ENCODE data around the gene NOTUM. TPM values are rescaled to one million over a fixed set of nuclear protein-coding genes. Genes with fewer than 3 reads are reported as not detected.
A peak's percentile ranks its signal among the peaks of the same experiment; 100 is the strongest.

NOTUM gene
- total and polyA plus RNA-seq, 4 experiments from 2014 or later, result not detected

GRCh38 chr17:81935709-81936084 is 25.3 kb downstream of the NOTUM start:
- H3K27ac Mint-ChIP-seq, result peak overlapping the region in 2 of 7 donors; percentile 74 to 78
- Histone ChIP-seq H3K27me3 (ENCODE audit: insufficient read depth, low read length) (no peaks in the 10 kb centered on the region), H3K9me3 (ENCODE audit: control insufficient read depth in 1 of 2, low read length in 2 of 2) (no peaks in the 10 kb centered on the region), H3K4me3 (ENCODE audit: low read length in 2 of 2) (no peak overlapping the region), H3K4me1 (ENCODE audit: insufficient read depth, low read length) (peaks cover 9% of the 10 kb centered on the region), H3K36me3 (ENCODE audit: insufficient read depth, low read length) (no peaks in the 10 kb centered on the region), H3K27ac (ENCODE audit: low read depth, low read length) (no peak overlapping the region)
- intact Hi-C loops (cut with micrococcal nuclease), result no loop called here
- no peaks in the 10 kb centered on the region for H3K9me3 Mint-ChIP-seq
- POLR2A ChIA-PET (ENCODE audit: partially characterized antibody), result interaction anchor here (3.3 kb wide), 1 partner anchor 9 kb away, joined by 17 read pairs; the partner anchor contains the start of gene MAFG
- H3K27me3 Mint-ChIP-seq, result peaks cover 5 to 11% of the 10 kb centered on the region in 2 donors
- CTCF ChIA-PET (ENCODE audit: partially characterized antibody), result no interaction called here
- DNase-seq, result no peak
- H3K36me3 Mint-ChIP-seq, result no peaks in the 10 kb centered on the region
- peak overlapping the region in 6 of 8 donors; percentile 29 to 64 (median 49) for H3K4me3 Mint-ChIP-seq
- H3K4me1 Mint-ChIP-seq, result peaks cover 0 to 16% (median 3%) of the 10 kb centered on the region in 4 donors

- Mint-ChIP-seq H3K9me3 (no peaks in the 10 kb centered on the region), H3K4me1 (peaks cover 0 to 16% (median 3%) of the 10 kb centered on the region in 4 donors), H3K27me3 (peaks cover 0 to 9% of the 10 kb centered on the region in 2 donors), H3K4me3 (peak overlapping the region in 4 of 8 donors; percentile 29 to 64 (median 52)), H3K36me3 (no peaks in the 10 kb centered on the region), H3K27ac (no peak overlapping the region)
- Histone ChIP-seq H3K9me3 (ENCODE audit: control insufficient read depth in 1 of 2, low read length in 2 of 2) (no peaks in the 10 kb centered on the region), H3K27me3 (ENCODE audit: insufficient read depth, low read length) (no peaks in the 10 kb centered on the region), H3K27ac (ENCODE audit: low read depth, low read length) (no peak overlapping the region), H3K4me1 (ENCODE audit: insufficient read depth, low read length) (peaks cover 9% of the 10 kb centered on the region), H3K36me3 (ENCODE audit: insufficient read depth, low read length) (no peaks in the 10 kb centered on the region), H3K4me3 (ENCODE audit: low read length in 2 of 2) (no peak overlapping the region)
- intact Hi-C loops (cut with micrococcal nuclease), result no loop called here
- DNase-seq, result no peak
- ChIA-PET POLR2A (ENCODE audit: partially characterized antibody) (interaction anchor here (1.3 kb wide), 1 partner anchor 9 kb away, joined by 3 read pairs; no protein-coding TSS in a partner anchor), CTCF (ENCODE audit: partially characterized antibody) (no interaction called here)
Observed at GRCh38 chr17:81934850-81935708, 25.9 kb downstream of the NOTUM start.

GRCh38 chr17:81934098-81934757 is 26.8 kb downstream of the NOTUM start:
- H3K4me3 Mint-ChIP-seq, result no peak overlapping the region
- no peak overlapping the region for H3K27ac ChIP-seq (ENCODE audit: low read depth, low read length)
- H3K27me3 Mint-ChIP-seq, result peaks cover 0 to 9% of the 10 kb centered on the region in 2 donors
- peaks cover 9% of the 10 kb centered on the region for H3K4me1 ChIP-seq (ENCODE audit: insufficient read depth, low read length)
- H3K36me3 ChIP-seq (ENCODE audit: insufficient read depth, low read length), result no peaks in the 10 kb centered on the region
- intact Hi-C loops (cut with micrococcal nuclease), result no loop called here
- CTCF ChIA-PET (ENCODE audit: partially characterized antibody), result no interaction called here
- no peaks in the 10 kb centered on the region for H3K36me3 Mint-ChIP-seq
- H3K4me1 Mint-ChIP-seq, result peaks cover 0 to 16% (median 3%) of the 10 kb centered on the region in 4 donors
- H3K9me3 ChIP-seq (ENCODE audit: control insufficient read depth in 1 of 2, low read length in 2 of 2), result no peaks in the 10 kb centered on the region
- POLR2A ChIA-PET (ENCODE audit: partially characterized antibody), result interaction anchor here (1.3 kb wide), 1 partner anchor 9 kb away, joined by 3 read pairs; no protein-coding TSS in a partner anchor
- no peak overlapping the region for H3K27ac Mint-ChIP-seq
- H3K27me3 ChIP-seq (ENCODE audit: insufficient read depth, low read length), result peaks cover under 1% of the 10 kb centered on the region
- no peaks in the 10 kb centered on the region for H3K9me3 Mint-ChIP-seq
- no peak for DNase-seq
- no peak overlapping the region for H3K4me3 ChIP-seq (ENCODE audit: low read length in 2 of 2)

- peaks cover 17% of the 10 kb centered on the region for H3K4me1 ChIP-seq (ENCODE audit: insufficient read depth, low read length)
- intact Hi-C loops (cut with micrococcal nuclease), result no loop called here
- Mint-ChIP-seq H3K27ac (no peak overlapping the region), H3K4me1 (peaks cover 0 to 16% (median 3%) of the 10 kb centered on the region in 4 donors), H3K27me3 (peaks cover 0 to 9% of the 10 kb centered on the region in 2 donors), H3K36me3 (no peaks in the 10 kb centered on the region), H3K9me3 (no peaks in the 10 kb centered on the region), H3K4me3 (no peak overlapping the region)
- H3K9me3 ChIP-seq (ENCODE audit: control insufficient read depth in 1 of 2, low read length in 2 of 2), result no peaks in the 10 kb centered on the region
- POLR2A ChIA-PET (ENCODE audit: partially characterized antibody), result no interaction called here
- H3K36me3 ChIP-seq (ENCODE audit: insufficient read depth, low read length), result no peaks in the 10 kb centered on the region
- no peak overlapping the region for H3K27ac ChIP-seq (ENCODE audit: low read depth, low read length)
- CTCF ChIA-PET (ENCODE audit: partially characterized antibody), result no interaction called here
- H3K4me3 ChIP-seq (ENCODE audit: low read length in 2 of 2), result no peak overlapping the region
- H3K27me3 ChIP-seq (ENCODE audit: insufficient read depth, low read length), result peaks cover 9% of the 10 kb centered on the region
- DNase-seq, result no peak
Observed at GRCh38 chr17:81933178-81933699, 27.7 kb downstream of the NOTUM start.

GRCh38 chr17:81932333-81932983 is 28.5 kb downstream of the NOTUM start:
- Mint-ChIP-seq H3K4me3 (no peak overlapping the region), H3K4me1 (peaks cover 0 to 11% (median 3%) of the 10 kb centered on the region in 4 donors), H3K36me3 (no peaks in the 10 kb centered on the region), H3K27me3 (peaks cover 0 to 9% of the 10 kb centered on the region in 2 donors), H3K9me3 (no peaks in the 10 kb centered on the region), H3K27ac (peak overlapping the region in 1 of 7 donors; percentile 64)
- Histone ChIP-seq H3K36me3 (ENCODE audit: insufficient read depth, low read length) (no peaks in the 10 kb centered on the region), H3K4me1 (ENCODE audit: insufficient read depth, low read length) (peaks cover 17% of the 10 kb centered on the region), H3K27me3 (ENCODE audit: insufficient read depth, low read length) (peaks cover 10% of the 10 kb centered on the region), H3K4me3 (ENCODE audit: low read length in 2 of 2) (no peak overlapping the region), H3K9me3 (ENCODE audit: control insufficient read depth in 1 of 2, low read length in 2 of 2) (no peaks in the 10 kb centered on the region), H3K27ac (ENCODE audit: low read depth, low read length) (no peak overlapping the region)
- intact Hi-C loops (cut with micrococcal nuclease), result no loop called here
- DNase-seq, result no peak
- ChIA-PET POLR2A (ENCODE audit: partially characterized antibody) (no interaction called here), CTCF (ENCODE audit: partially characterized antibody) (no interaction called here)

- ChIA-PET CTCF (ENCODE audit: partially characterized antibody) (no interaction called here), POLR2A (ENCODE audit: partially characterized antibody) (no interaction called here)
- Mint-ChIP-seq H3K36me3 (no peaks in the 10 kb centered on the region), H3K9me3 (no peaks in the 10 kb centered on the region), H3K4me1 (peaks cover 0 to 10% (median 3%) of the 10 kb centered on the region in 4 donors), H3K4me3 (no peak overlapping the region), H3K27ac (peak overlapping the region in 1 of 7 donors; percentile 64), H3K27me3 (peaks cover 0 to 9% of the 10 kb centered on the region in 2 donors)
- H3K9me3 ChIP-seq (ENCODE audit: control insufficient read depth in 1 of 2, low read length in 2 of 2), result no peaks in the 10 kb centered on the region
- H3K27ac ChIP-seq (ENCODE audit: low read depth, low read length), result no peak overlapping the region
- H3K27me3 ChIP-seq (ENCODE audit: insufficient read depth, low read length), result peaks cover 10% of the 10 kb centered on the region
- H3K4me1 ChIP-seq (ENCODE audit: insufficient read depth, low read length), result peaks cover 15% of the 10 kb centered on the region
- H3K36me3 ChIP-seq (ENCODE audit: insufficient read depth, low read length), result no peaks in the 10 kb centered on the region
- no peak for DNase-seq
- no peak overlapping the region for H3K4me3 ChIP-seq (ENCODE audit: low read length in 2 of 2)
- intact Hi-C loops (cut with micrococcal nuclease), result no loop called here
Observed at GRCh38 chr17:81931557-81932332, 29.2 kb downstream of the NOTUM start.

Data from CD4-positive, alpha-beta memory T cell (primary cell).